Right cardiac atrium (tissue), 5 donors: ENCODE results near the gene TRIM74. TPM values are rescaled to one million over a fixed set of nuclear protein-coding genes. Genes with fewer than 3 reads are reported as not detected.

ENCODE experiments used
- polyA plus RNA-seq: library from polyadenylated mRNA; stranded (reverse); fragments of 200-250 nt; gene quantifications from one replicate; pipeline ENCODE4 v1.2.3, GENCODE V29; 2013
- total RNA-seq, 4 donors: library from RNA; stranded (reverse); fragmentation: NEBNext Ultra II Directional; extraction: Animal tissue kit (Norgen Biotek cat#: 25700); gene quantifications; one replicate each; pipeline ENCODE4 v1.2.1, GENCODE V29; 2021
- donor health status: healthy with polysubstance abuse.
- donor health status: DM: no; HTN: yes; CAD: no.
- donor health status: DM: no; HTN: no; CAD: no.
- donor health status: DM: no; HTN: yes; CAD: no; lungs with severe emphysema.
- donor health status: DM: yes; HTN: yes; CAD: no.

TRIM74 gene
- total and polyA plus RNA-seq, 5 donors: 0.27 to 0.53 TPM; not detected in 3

Other genes starting within 250 kb of the TRIM74 start
- gene TYW1B, start 141.3 kb downstream of the TRIM74 start, total RNA-seq: 1 to 10 TPM; 1.3 to 3.2 (median 1.9) TPM
- 1.9 TPM for gene TYW1B, start 141.3 kb downstream of the TRIM74 start, polyA plus RNA-seq
- 10 to 100 TPM; 19.0 to 29.5 (median 25.4) TPM for gene POM121, start 44.4 kb downstream of the TRIM74 start, total RNA-seq
- 13.1 TPM for gene POM121, start 44.4 kb downstream of the TRIM74 start, polyA plus RNA-seq
- gene SPDYE8, start 60.3 kb upstream of the TRIM74 start, total RNA-seq: not detected
- not detected for gene SPDYE8, start 60.3 kb upstream of the TRIM74 start, polyA plus RNA-seq
- not detected for gene SPDYE11, start 88.4 kb upstream of the TRIM74 start, total RNA-seq
- gene SPDYE11, start 88.4 kb upstream of the TRIM74 start, polyA plus RNA-seq: not detected
- gene SPDYE9, start 116.6 kb upstream of the TRIM74 start, total RNA-seq: not detected
- gene SPDYE9, start 116.6 kb upstream of the TRIM74 start, polyA plus RNA-seq: not detected